Measurements from ENCODE around the gene PCNX2. TPM values are rescaled to one million over a fixed set of nuclear protein-coding genes. Genes with fewer than 3 reads are reported as not detected.
"Not testable (repeated sequence)": the region's sequence is repeated elsewhere in the genome, so short reads cannot be mapped to it uniquely, and the experiment has no call there.

The PCNX2 gene
- total RNA-seq, 4 donors from 2014 or later: 5.0 to 12.5 (median 9.6) TPM

- DNase-seq (ENCODE audit: low spot score in 2 of 2): no peak
- TF ChIP-seq CTCF (IDR thresholded peaks at IDR 0.05): no peak
- no peak for TF ChIP-seq POLR2A (IDR thresholded peaks at IDR 0.05)
- WGBS, 2 donors: 75 to 82% methylated on average over 3 of the region's 3 CpGs
- no peak overlapping the region for H3K4me3 ChIP-seq (ENCODE audit: low read depth, poor library complexity, severe bottlenecking)
- intact Hi-C loops (cut with DNase I; ENCODE audit: low total_unique reads): no loop called here
Measured at GRCh38 chr1:233010146-233010545, 285.4 kb downstream of the PCNX2 start.

GRCh38 chr1:233006541-233006973 is 289.0 kb downstream of the PCNX2 start:
- TF ChIP-seq CTCF (IDR thresholded peaks at IDR 0.05) (no peak), POLR2A (IDR thresholded peaks at IDR 0.05) (no peak)
- intact Hi-C loops (cut with DNase I; ENCODE audit: low total_unique reads): loop anchor here (2.0 kb wide), 1 partner anchor 52 kb away; no protein-coding TSS in a partner anchor
- WGBS, 2 donors: 81 to 89% methylated on average over 3 of the region's 3 CpGs
- no peak for DNase-seq (ENCODE audit: low spot score in 2 of 2)
- H3K4me3 ChIP-seq (ENCODE audit: low read depth, poor library complexity, severe bottlenecking): no peak overlapping the region

GRCh38 chr1:233006108-233006507 is 289.4 kb downstream of the PCNX2 start:
- intact Hi-C loops (cut with DNase I; ENCODE audit: low total_unique reads): loop anchor here (2.0 kb wide), 1 partner anchor 53 kb away; no protein-coding TSS in a partner anchor
- H3K4me3 ChIP-seq (ENCODE audit: low read depth, poor library complexity, severe bottlenecking): no peak overlapping the region
- TF ChIP-seq CTCF (IDR thresholded peaks at IDR 0.05) (no peak), POLR2A (IDR thresholded peaks at IDR 0.05) (no peak)
- WGBS, 2 donors: 85 to 94% methylated on average over 6 of the region's 6 CpGs
- no peak for DNase-seq (ENCODE audit: low spot score in 2 of 2)

- DNase-seq (ENCODE audit: low spot score in 2 of 2): peak in 1 of 2 donors; percentile 75
- 91% methylated on average over 8 of the region's 8 CpGs for WGBS, 2 donors
- H3K4me3 ChIP-seq (ENCODE audit: low read depth, poor library complexity, severe bottlenecking): no peak overlapping the region
- intact Hi-C loops (cut with DNase I; ENCODE audit: low total_unique reads): loop anchor here (2.0 kb wide), 1 partner anchor 53 kb away; no protein-coding TSS in a partner anchor
- TF ChIP-seq POLR2A (IDR thresholded peaks at IDR 0.05): no peak
- TF ChIP-seq CTCF (IDR thresholded peaks at IDR 0.05): no peak
Measured at GRCh38 chr1:233005703-233006102, 289.8 kb downstream of the PCNX2 start.

- intact Hi-C loops (cut with DNase I; ENCODE audit: low total_unique reads): no loop called here
- TF ChIP-seq CTCF (IDR thresholded peaks at IDR 0.05): no peak
- TF ChIP-seq POLR2A (IDR thresholded peaks at IDR 0.05): no peak
Measured at GRCh38 chr1:233005156-233005555, 290.4 kb downstream of the PCNX2 start.

GRCh38 chr1:233004451-233004850 is 291.1 kb downstream of the PCNX2 start:
- intact Hi-C loops (cut with DNase I; ENCODE audit: low total_unique reads): no loop called here

More at GRCh38 chr1:233005156-233005555, 290.4 kb downstream of the PCNX2 start:
- peak in 1 of 2 donors; percentile 29 for DNase-seq (ENCODE audit: low spot score in 2 of 2)
- WGBS, 2 donors: 98 to 99% methylated on average over 5 of the region's 5 CpGs
- H3K4me3 ChIP-seq (ENCODE audit: low read depth, poor library complexity, severe bottlenecking): no peak overlapping the region

GRCh38 chr1:233003638-233004037 is 291.9 kb downstream of the PCNX2 start:
- peak in 1 of 2 donors; percentile 74 for DNase-seq (ENCODE audit: low spot score in 2 of 2)
- intact Hi-C loops (cut with DNase I; ENCODE audit: low total_unique reads); H3K4me3 ChIP-seq (ENCODE audit: low read depth, poor library complexity, severe bottlenecking): not testable (repeated sequence)
- 95 to 96% methylated on average over 5 of the region's 5 CpGs for WGBS, 2 donors

More at GRCh38 chr1:233004451-233004850, 291.1 kb downstream of the PCNX2 start:
- no peak overlapping the region for H3K4me3 ChIP-seq (ENCODE audit: low read depth, poor library complexity, severe bottlenecking)
- peak in 1 of 2 donors; percentile 4 for DNase-seq (ENCODE audit: low spot score in 2 of 2)
- 92 to 95% methylated on average over 9 of the region's 9 CpGs for WGBS, 2 donors
- TF ChIP-seq POLR2A (IDR thresholded peaks at IDR 0.05) (no peak), CTCF (IDR thresholded peaks at IDR 0.05) (no peak)

Data from lower leg skin (tissue), 4 donors.